Neural cell (in vitro differentiated cells): ENCODE data around the gene HMX1. TPM values are rescaled to one million over a fixed set of nuclear protein-coding genes. Genes with fewer than 3 reads are reported as not detected.

ENCODE experiments used
- H2AFZ ChIP-seq: fragments of 200-600, 300-800 bp; sonication (generic), shearing (Covaris generic); 2 replicates; pipeline ENCODE4 v1.6.0; 2014; ENCODE audit warnings: low read depth, mild to moderate bottlenecking, antibody characterized with exemption, low read length, moderate library complexity
- H3F3A ChIP-seq: fragments of 200-600 bp; shearing (Covaris generic); 2 replicates; pipeline ENCODE4 v1.6.1; 2016; ENCODE audit warnings: mild to moderate bottlenecking, moderate library complexity, mixed read lengths, antibody characterized with exemption, low read length; ENCODE audit not compliant: insufficient read depth, poor library complexity, severe bottlenecking
- H3K27ac ChIP-seq: fragments of 200-600, 300-800 bp; sonication (generic), shearing (Covaris generic); 2 replicates; pipeline ENCODE4 v1.5.1; 2014; ENCODE audit warnings: mild to moderate bottlenecking, low read length, moderate library complexity
- H3K27me3 ChIP-seq: fragments of 300-800, 200-600 bp; sonication (generic), shearing (Covaris generic); 2 replicates; pipeline ENCODE4 v1.6.0; 2014; ENCODE audit warnings: mild to moderate bottlenecking, low read depth, low read length, moderate library complexity; ENCODE audit not compliant: insufficient read depth
- H3K36me3 ChIP-seq: fragments of 300-800, 200-600 bp; sonication (generic), shearing (Covaris generic); 2 replicates; pipeline ENCODE4 v1.5.1; 2014; ENCODE audit warnings: mild to moderate bottlenecking, antibody characterized with exemption, low read length, moderate library complexity; ENCODE audit not compliant: insufficient read depth
- H3K4me2 ChIP-seq: fragments of 300-800, 200-600 bp; sonication (generic), shearing (Covaris generic); 2 replicates; pipeline ENCODE4 v1.6.0; 2014; ENCODE audit warnings: mild to moderate bottlenecking, low read length
- H3K4me3 ChIP-seq: fragments of 300-800, 200-600 bp; sonication (generic), shearing (Covaris generic); 2 replicates; pipeline ENCODE4 v1.5.1; 2014; ENCODE audit warnings: mild to moderate bottlenecking, low read length, moderate library complexity
- H3K79me2 ChIP-seq: fragments of 200-600 bp; shearing (Covaris generic); replicated peaks from 2 replicates; pipeline ENCODE4 v1.6.0; 2014; ENCODE audit warnings: mild to moderate bottlenecking, low read length, moderate library complexity; ENCODE audit not compliant: insufficient read depth
- H3K9ac ChIP-seq: fragments of 300-800, 200-600 bp; sonication (generic), shearing (Covaris generic); 2 replicates; pipeline ENCODE4 v1.6.1; 2016; ENCODE audit warnings: mild to moderate bottlenecking, low read length, mixed read lengths
- H3K9me2 ChIP-seq: fragments of 200-600 bp; shearing (Covaris generic); 2 replicates; pipeline ENCODE4 v1.6.1; 2016; ENCODE audit warnings: mild to moderate bottlenecking, low read length, mixed read lengths; ENCODE audit not compliant: insufficient read depth
- H3K9me3 ChIP-seq: fragments of 200-600, 300-800 bp; sonication (generic), shearing (Covaris generic); 2 replicates; pipeline ENCODE4 v1.6.1; 2016; ENCODE audit warnings: mild to moderate bottlenecking, mixed run types, low read length, moderate library complexity, mixed read lengths
- H4K20me1 ChIP-seq: fragments of 200-600 bp; shearing (Covaris generic); 2 replicates; pipeline ENCODE4 v1.6.1; 2016; ENCODE audit warnings: mild to moderate bottlenecking, mixed run types; ENCODE audit not compliant: insufficient read depth
- CTCF ChIP-seq: fragments of 450-650 bp; IDR thresholded peaks from 2 replicates; pipeline ENCODE4 v1.5.1; 2014; ENCODE audit warnings: antibody characterized with exemption, mild to moderate bottlenecking, moderate library complexity; ENCODE audit not compliant: poor library complexity, severe bottlenecking
- EP300 ChIP-seq: fragments of 450-650 bp; conservative IDR thresholded peaks from 2 replicates; pipeline ENCODE4 v1.6.1; 2014; ENCODE audit warnings: antibody characterized with exemption, mild to moderate bottlenecking, moderate library complexity; ENCODE audit not compliant: poor library complexity, severe bottlenecking
- EZH2 ChIP-seq: fragments of 200-600, 300-800 bp; shearing (Covaris generic), sonication (generic); IDR thresholded peaks from 2 replicates; pipeline ENCODE4 v1.6.1; 2014; ENCODE audit warnings: antibody characterized with exemption, low read length, borderline replicate concordance, mild to moderate bottlenecking; ENCODE audit not compliant: insufficient read depth, poor library complexity, severe bottlenecking
- MXI1 ChIP-seq: fragments of 450-650 bp; conservative IDR thresholded peaks from 2 replicates; pipeline ENCODE4 v1.6.1; 2014; ENCODE audit warnings: antibody characterized with exemption, mild to moderate bottlenecking; ENCODE audit not compliant: poor library complexity, severe bottlenecking
- POLR2AphosphoS5 ChIP-seq: IDR thresholded peaks from 2 replicates; pipeline ENCODE4 v1.6.1; 2012
- RAD21 ChIP-seq: fragments of 450-650 bp; conservative IDR thresholded peaks from 2 replicates; pipeline ENCODE4 v1.6.1; 2014; ENCODE audit warnings: antibody characterized with exemption, mild to moderate bottlenecking, moderate library complexity
- SMC3 ChIP-seq: fragments of 450-650 bp; conservative IDR thresholded peaks from 2 replicates; pipeline ENCODE4 v1.6.1; 2014; ENCODE audit warnings: antibody characterized with exemption, mild to moderate bottlenecking, moderate library complexity; ENCODE audit not compliant: poor library complexity
- TAF1 ChIP-seq: IDR thresholded peaks from 2 replicates; pipeline ENCODE4 v1.6.1; 2012; ENCODE audit warnings: low read depth
- polyA plus RNA-seq: library from polyadenylated mRNA; depleted of rRNA; stranded (reverse); fragments of >200 nt; gene quantifications from 2 replicates; pipeline ENCODE4 v1.2.3, GENCODE V29; 2014
- TF ChIP-seq, protein P1 (sequence below): IDR thresholded peaks from 2 replicates; pipeline ENCODE4 v1.6.1; 2012; ENCODE audit warnings: borderline replicate concordance

The HMX1 gene
- polyA plus RNA-seq, 1 donor from 2014 or later = 0.89 TPM

- H2AFZ ChIP-seq = no peak overlapping the region
- TF ChIP-seq CTCF (no peak), EP300 (no peak), POLR2AphosphoS5 (no peak), EZH2 (no peak), SMC3 (no peak), TAF1 (no peak), RAD21 (no peak), MXI1 (no peak)
- TF ChIP-seq, protein P1, sequence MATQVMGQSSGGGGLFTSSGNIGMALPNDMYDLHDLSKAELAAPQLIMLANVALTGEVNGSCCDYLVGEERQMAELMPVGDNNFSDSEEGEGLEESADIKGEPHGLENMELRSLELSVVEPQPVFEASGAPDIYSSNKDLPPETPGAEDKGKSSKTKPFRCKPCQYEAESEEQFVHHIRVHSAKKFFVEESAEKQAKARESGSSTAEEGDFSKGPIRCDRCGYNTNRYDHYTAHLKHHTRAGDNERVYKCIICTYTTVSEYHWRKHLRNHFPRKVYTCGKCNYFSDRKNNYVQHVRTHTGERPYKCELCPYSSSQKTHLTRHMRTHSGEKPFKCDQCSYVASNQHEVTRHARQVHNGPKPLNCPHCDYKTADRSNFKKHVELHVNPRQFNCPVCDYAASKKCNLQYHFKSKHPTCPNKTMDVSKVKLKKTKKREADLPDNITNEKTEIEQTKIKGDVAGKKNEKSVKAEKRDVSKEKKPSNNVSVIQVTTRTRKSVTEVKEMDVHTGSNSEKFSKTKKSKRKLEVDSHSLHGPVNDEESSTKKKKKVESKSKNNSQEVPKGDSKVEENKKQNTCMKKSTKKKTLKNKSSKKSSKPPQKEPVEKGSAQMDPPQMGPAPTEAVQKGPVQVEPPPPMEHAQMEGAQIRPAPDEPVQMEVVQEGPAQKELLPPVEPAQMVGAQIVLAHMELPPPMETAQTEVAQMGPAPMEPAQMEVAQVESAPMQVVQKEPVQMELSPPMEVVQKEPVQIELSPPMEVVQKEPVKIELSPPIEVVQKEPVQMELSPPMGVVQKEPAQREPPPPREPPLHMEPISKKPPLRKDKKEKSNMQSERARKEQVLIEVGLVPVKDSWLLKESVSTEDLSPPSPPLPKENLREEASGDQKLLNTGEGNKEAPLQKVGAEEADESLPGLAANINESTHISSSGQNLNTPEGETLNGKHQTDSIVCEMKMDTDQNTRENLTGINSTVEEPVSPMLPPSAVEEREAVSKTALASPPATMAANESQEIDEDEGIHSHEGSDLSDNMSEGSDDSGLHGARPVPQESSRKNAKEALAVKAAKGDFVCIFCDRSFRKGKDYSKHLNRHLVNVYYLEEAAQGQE = no peak
- H3K27me3 ChIP-seq = peaks cover 42% of the 10 kb centered on the region
- H3K9me2 ChIP-seq = no peaks in the 10 kb centered on the region
- peaks cover 7% of the 10 kb centered on the region for H3K9me3 ChIP-seq
- H4K20me1 ChIP-seq = no peaks in the 10 kb centered on the region
- H3K9ac ChIP-seq = no peak overlapping the region
- H3K36me3 ChIP-seq = no peaks in the 10 kb centered on the region
- no peak overlapping the region for H3K27ac ChIP-seq
- H3K4me3 ChIP-seq = no peak overlapping the region
- H3F3A ChIP-seq = no peaks in the 10 kb centered on the region
- no peaks in the 10 kb centered on the region for H3K79me2 ChIP-seq
- H3K4me2 ChIP-seq = no peak overlapping the region
Observed at GRCh38 chr4:8898419-8898818, 26.8 kb upstream of the HMX1 start.

GRCh38 chr4:8897251-8898167, 25.9 kb upstream of the HMX1 start:
- no peak overlapping the region for H2AFZ ChIP-seq
- H3K4me3 ChIP-seq = no peak overlapping the region
- H3K9ac ChIP-seq = no peak overlapping the region
- H3K9me2 ChIP-seq = no peaks in the 10 kb centered on the region
- peaks cover 51% of the 10 kb centered on the region for H3K27me3 ChIP-seq
- H3K36me3 ChIP-seq = no peaks in the 10 kb centered on the region
- H3K27ac ChIP-seq = no peak overlapping the region
- H3K79me2 ChIP-seq = no peaks in the 10 kb centered on the region
- H3K4me2 ChIP-seq = no peak overlapping the region
- H4K20me1 ChIP-seq = no peaks in the 10 kb centered on the region
- H3K9me3 ChIP-seq = peaks cover 7% of the 10 kb centered on the region
- no peaks in the 10 kb centered on the region for H3F3A ChIP-seq
- TF ChIP-seq TAF1 = no peak
- no peak for TF ChIP-seq SMC3
- no peak for TF ChIP-seq MXI1
- no peak for TF ChIP-seq CTCF
- TF ChIP-seq EP300 = no peak
- no peak for TF ChIP-seq POLR2AphosphoS5
- TF ChIP-seq, protein P1 = no peak
- TF ChIP-seq RAD21 = no peak
- no peak for TF ChIP-seq EZH2
